GM21619 (cell line): ENCODE data around the gene RNF187.
A peak's percentile ranks its signal among the peaks of the same experiment; 100 is the strongest.
"Not testable (repeated sequence)": the region's sequence is repeated elsewhere in the genome, so short reads cannot be mapped to it uniquely, and the experiment has no call there.

Experiments
- ATAC-seq: cut with Tn5 transposase; IDR thresholded peaks from one replicate; pipeline ENCODE4 v1.9.1; 2021; ENCODE audit not compliant: unreplicated experiment

The RNF187 gene

GRCh38 chr1:228486596-228487335 lies 416 bp upstream of the RNF187 start:
- peak; percentile 55 for ATAC-seq

- ATAC-seq: no peak
Observed at GRCh38 chr1:228488125-228488817, 1.1 kb downstream of the RNF187 start.

GRCh38 chr1:228488818-228489674 lies 1.9 kb downstream of the RNF187 start:
- ATAC-seq: no peak

- no peak for ATAC-seq
Observed at GRCh38 chr1:228490120-228491078, 3.2 kb downstream of the RNF187 start.

GRCh38 chr1:228493141-228494043 lies 6.2 kb downstream of the RNF187 start:
- no peak for ATAC-seq

GRCh38 chr1:228494044-228494353 lies 6.8 kb downstream of the RNF187 start:
- no peak for ATAC-seq

- no peak for ATAC-seq
Observed at GRCh38 chr1:228494391-228494790, 7.2 kb downstream of the RNF187 start.

GRCh38 chr1:228494970-228495853 lies 8.0 kb downstream of the RNF187 start:
- no peak for ATAC-seq

GRCh38 chr1:228496084-228496483 lies 8.9 kb downstream of the RNF187 start:
- ATAC-seq: no peak

- ATAC-seq: no peak
Observed at GRCh38 chr1:228496494-228496893, 9.3 kb downstream of the RNF187 start.

GRCh38 chr1:228497206-228497605 lies 10.0 kb downstream of the RNF187 start:
- no peak for ATAC-seq

GRCh38 chr1:228497817-228498216 lies 10.6 kb downstream of the RNF187 start:
- no peak for ATAC-seq

GRCh38 chr1:228500143-228500734 lies 13.1 kb downstream of the RNF187 start:
- ATAC-seq: no peak

GRCh38 chr1:228500901-228501871 lies 14.0 kb downstream of the RNF187 start:
- peak; percentile 96 for ATAC-seq

- no peak for ATAC-seq
Observed at GRCh38 chr1:228502522-228502921, 15.3 kb downstream of the RNF187 start.

- not testable (repeated sequence) for ATAC-seq
Observed at GRCh38 chr1:228505944-228506343, 18.8 kb downstream of the RNF187 start.
